Panc1 (cell line): ENCODE measurements around the gene MOB3A. TPM values are rescaled to one million over a fixed set of nuclear protein-coding genes. Genes with fewer than 3 reads are reported as not detected.

Experiments used
- ATAC-seq: fragments of 200-7000 bp; cut with Tn5 transposase; 2 replicates; pipeline ENCODE4 v1.9.1; 2020; ENCODE audit warnings: mild to moderate bottlenecking, moderate library complexity
- BruUV-seq: library from RNA; stranded (reverse); fragments of 400-500 nt; replicated peaks from 2 replicates; lab custom pipeline; 2021; lab: Mats Ljungman, UMichigan
- CTCF ChIA-PET: fragments of 300-600 bp; sonication (Branson Sonifier 250); formaldehyde crosslinking; loops from one replicate; lab custom pipeline; 2022; ENCODE audit warnings: antibody characterized with exemption; lab: Charles Lee
- POLR2A ChIA-PET: fragments of 300-600 bp; sonication (Branson Sonifier 250); formaldehyde crosslinking; loops from one replicate; lab custom pipeline; 2022; ENCODE audit warnings: antibody characterized with exemption; lab: Charles Lee
- DNase-seq: peaks from one replicate; pipeline ENCODE4 v3.0.0-alpha.2; 2010; ENCODE audit warnings: low read depth, low spot score
- H3K27ac ChIP-seq: 2 replicates; pipeline ENCODE4 v1.5.1; 2011; ENCODE audit warnings: mild to moderate bottlenecking, low read length, inconsistent platforms
- H3K27me3 ChIP-seq: fragments of 200-500 bp; sonication (Bioruptor generic); 2 replicates; pipeline ENCODE4 v1.6.0; 2014; ENCODE audit warnings: low read length, inconsistent platforms; ENCODE audit not compliant: control insufficient read depth, insufficient read depth
- H3K36me3 ChIP-seq: fragments of 200-500 bp; sonication (Bioruptor generic); 2 replicates; pipeline ENCODE4 v1.5.1; 2014; ENCODE audit warnings: inconsistent platforms, mild to moderate bottlenecking, low read length, moderate library complexity; ENCODE audit not compliant: control insufficient read depth, insufficient read depth
- H3K4me1 ChIP-seq: 2 replicates; pipeline ENCODE4 v1.5.1; 2011; ENCODE audit warnings: inconsistent platforms, mild to moderate bottlenecking, low read length, moderate library complexity; ENCODE audit not compliant: control insufficient read depth, insufficient read depth
- H3K4me3 ChIP-seq, 2 experiments: 2 replicates each; pipeline ENCODE4 v1.5.1; 2011 to 2012; ENCODE audit warnings: low read depth in 2 of 2, low read length in 2 of 2, mild to moderate bottlenecking in 2 of 2, inconsistent platforms in 1 of 2, moderate library complexity in 1 of 2
- H3K9me3 ChIP-seq: fragments of 200-500 bp; sonication (Bioruptor generic); 2 replicates; pipeline ENCODE4 v1.5.1; 2014; ENCODE audit warnings: low read depth, mild to moderate bottlenecking, inconsistent platforms, low read length, moderate library complexity; ENCODE audit not compliant: control insufficient read depth, insufficient read depth
- POLR2AphosphoS5 ChIP-seq: IDR thresholded peaks from 2 replicates; pipeline ENCODE4 v1.6.1; 2012; ENCODE audit warnings: mild to moderate bottlenecking, low read depth, low read length, moderate library complexity
- REST ChIP-seq, 2 experiments: IDR thresholded peaks; 2 replicates each; pipeline ENCODE4 v1.6.1; 2011 to 2012; ENCODE audit warnings: low read depth in 2 of 2, control low read depth in 1 of 2, low read length in 1 of 2, mild to moderate bottlenecking in 1 of 2, moderate library complexity in 1 of 2; ENCODE audit not compliant: insufficient read depth in 1 of 2
- SIN3A ChIP-seq: IDR thresholded peaks from 2 replicates; pipeline ENCODE4 v1.6.1; 2012; ENCODE audit warnings: low read depth, mild to moderate bottlenecking, low read length, moderate library complexity, borderline replicate concordance; ENCODE audit not compliant: insufficient read depth
- TCF7L2 ChIP-seq: IDR thresholded peaks from 2 replicates; pipeline ENCODE4 v1.6.1; 2011; ENCODE audit warnings: mild to moderate bottlenecking, low read depth, low read length, inconsistent platforms
- in situ Hi-C: cut with HindIII; loops from 2 replicates; pipeline ENCODE4 v1.10.0; 2016; ENCODE audit warnings: low sequenced_read_pairs, low pct_unique_long_range_greater_than_20kb
- intact Hi-C: fragments of 100-400 bp; cut with micrococcal nuclease; formaldehyde crosslinking; loops from one replicate; pipeline ENCODE4 v1.10.0; 2022; ENCODE audit not compliant: unreplicated experiment
- total RNA-seq: library from RNA; stranded (reverse); gene quantifications from one replicate; pipeline ENCODE4 v1.2.1, GENCODE V29; 2021; ENCODE audit not compliant: unreplicated experiment
- TF ChIP-seq, protein P1 (sequence below): fragments of 450-650 bp; IDR thresholded peaks from 2 replicates; pipeline ENCODE4 v1.5.1; 2017; ENCODE audit warnings: mild to moderate bottlenecking

The MOB3A gene
- total RNA-seq, 1 experiment from 2014 or later = 36.3 TPM

- H3K27ac ChIP-seq = no peak overlapping the region
- POLR2A ChIA-PET = no interaction called here
These were observed 31.6 kb upstream of the MOB3A start for GRCh38 chr19:2127758-2128157.

DNA sequence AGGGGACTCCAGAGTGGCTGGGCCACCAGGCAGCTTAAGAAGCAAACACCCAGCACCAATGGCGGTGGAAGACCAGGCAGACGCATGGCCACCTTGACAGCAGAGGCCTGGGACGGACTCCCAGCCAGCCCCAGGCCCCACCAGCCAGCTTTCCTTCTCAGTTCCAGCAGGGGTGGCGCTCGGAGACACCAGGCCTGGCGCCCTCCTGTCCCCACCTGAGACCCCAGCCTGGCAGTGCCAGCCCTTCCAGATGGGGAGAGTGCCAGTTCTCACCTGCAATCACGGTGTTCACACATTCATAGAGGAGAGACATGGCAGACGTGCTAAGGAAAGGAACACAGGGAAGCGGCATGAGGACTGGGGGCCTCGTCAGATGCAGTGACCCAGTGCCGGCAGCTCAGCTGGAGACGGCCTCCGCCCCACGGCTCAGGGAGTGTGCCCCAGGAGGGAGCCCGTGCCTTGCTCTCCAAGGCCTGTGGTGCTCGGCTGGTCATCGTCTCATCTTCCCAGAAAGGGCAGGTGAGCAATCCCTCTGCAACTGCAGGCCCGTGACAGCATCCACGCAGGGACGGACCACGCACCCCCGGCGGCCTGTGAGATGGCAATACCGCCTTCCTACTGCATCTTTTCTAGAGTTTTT, 30.9 kb upstream of the MOB3A start:
- in situ Hi-C loops (no loop called here), intact Hi-C loops (no loop called here)
- BruUV-seq = no TSS peak
- DNase-seq (no peak), ATAC-seq (no peak)
- no peak for TF ChIP-seq SIN3A
- Histone ChIP-seq H3K4me1 (no peaks in the 10 kb centered on the region), H3K27me3 (no peaks in the 10 kb centered on the region), H3K9me3 (no peaks in the 10 kb centered on the region), H3K27ac (no peak overlapping the region), H3K4me3 (no peak overlapping the region), H3K36me3 (peaks cover 2% of the 10 kb centered on the region; the same call in 1 of the 2 replicates)
- ChIA-PET CTCF (no interaction called here), POLR2A (no interaction called here)

More at GRCh38 chr19:2127758-2128157, 31.6 kb upstream of the MOB3A start:
- CTCF ChIA-PET = no interaction called here
- ATAC-seq (no peak), DNase-seq (no peak)
- Histone ChIP-seq H3K27me3 (no peaks in the 10 kb centered on the region), H3K9me3 (no peaks in the 10 kb centered on the region), H3K4me1 (no peaks in the 10 kb centered on the region), H3K4me3 (no peak overlapping the region), H3K36me3 (peaks cover 3% of the 10 kb centered on the region)
- TF ChIP-seq POLR2AphosphoS5 (no peak), TCF7L2 (no peak), REST (IDR thresholded peaks at IDR 0.05; ENCODE audit: insufficient read depth in 1 of 2, low read depth in 2 of 2, low read length in 1 of 2) (no peak), SIN3A (no peak)
- TF ChIP-seq, protein P1, sequence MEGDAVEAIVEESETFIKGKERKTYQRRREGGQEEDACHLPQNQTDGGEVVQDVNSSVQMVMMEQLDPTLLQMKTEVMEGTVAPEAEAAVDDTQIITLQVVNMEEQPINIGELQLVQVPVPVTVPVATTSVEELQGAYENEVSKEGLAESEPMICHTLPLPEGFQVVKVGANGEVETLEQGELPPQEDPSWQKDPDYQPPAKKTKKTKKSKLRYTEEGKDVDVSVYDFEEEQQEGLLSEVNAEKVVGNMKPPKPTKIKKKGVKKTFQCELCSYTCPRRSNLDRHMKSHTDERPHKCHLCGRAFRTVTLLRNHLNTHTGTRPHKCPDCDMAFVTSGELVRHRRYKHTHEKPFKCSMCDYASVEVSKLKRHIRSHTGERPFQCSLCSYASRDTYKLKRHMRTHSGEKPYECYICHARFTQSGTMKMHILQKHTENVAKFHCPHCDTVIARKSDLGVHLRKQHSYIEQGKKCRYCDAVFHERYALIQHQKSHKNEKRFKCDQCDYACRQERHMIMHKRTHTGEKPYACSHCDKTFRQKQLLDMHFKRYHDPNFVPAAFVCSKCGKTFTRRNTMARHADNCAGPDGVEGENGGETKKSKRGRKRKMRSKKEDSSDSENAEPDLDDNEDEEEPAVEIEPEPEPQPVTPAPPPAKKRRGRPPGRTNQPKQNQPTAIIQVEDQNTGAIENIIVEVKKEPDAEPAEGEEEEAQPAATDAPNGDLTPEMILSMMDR = no peak
- in situ Hi-C loops = no loop called here
- intact Hi-C loops = no loop called here
- no TSS peak for BruUV-seq

DNA sequence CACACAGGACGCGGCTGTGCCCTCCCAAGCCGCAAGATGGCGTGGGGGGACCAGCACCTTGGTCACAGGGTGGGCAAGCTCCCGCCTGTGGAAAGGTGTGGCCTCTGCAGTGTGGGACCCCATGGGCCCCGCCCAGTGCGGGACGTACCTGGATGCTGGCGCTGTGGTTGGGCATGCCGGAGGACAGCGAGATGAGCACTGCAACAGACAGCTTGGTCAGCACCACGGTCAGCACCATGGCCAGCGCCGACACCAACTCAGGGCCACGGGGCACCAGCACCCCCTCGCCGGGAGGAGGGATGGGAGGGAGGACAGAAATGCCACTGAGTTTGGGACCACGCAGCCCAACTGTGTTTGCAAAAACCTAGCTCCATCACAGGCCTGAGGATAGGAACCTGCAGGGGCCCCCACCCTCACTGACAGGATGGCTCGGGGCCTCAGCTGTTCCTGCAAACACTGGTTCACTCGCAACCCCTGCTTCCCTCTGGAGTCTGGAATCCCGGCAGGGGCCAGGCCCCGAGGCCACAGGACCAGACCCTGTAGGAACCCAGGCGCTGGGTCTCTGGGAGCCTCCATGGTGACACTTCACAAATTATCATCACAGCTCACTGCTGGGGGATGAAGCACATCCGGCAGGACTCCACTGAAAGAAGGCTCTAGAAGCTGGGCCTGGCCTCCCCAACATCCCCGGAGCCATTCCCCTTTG, 27.7 kb upstream of the MOB3A start:
- DNase-seq (no peak), ATAC-seq (peak; percentile 16; the same call in 1 of the 2 replicates)
- in situ Hi-C loops = no loop called here
- intact Hi-C loops = no loop called here
- no TSS peak for BruUV-seq
- no peak for TF ChIP-seq SIN3A
- peak; percentile 92 to 97 for TF ChIP-seq REST (IDR thresholded peaks at IDR 0.05; ENCODE audit: insufficient read depth in 1 of 2, low read depth in 2 of 2, low read length in 1 of 2)
- no peaks in the 10 kb centered on the region for H3K27me3 ChIP-seq
- H3K9me3 ChIP-seq = no peaks in the 10 kb centered on the region
- H3K4me3 ChIP-seq = no peak overlapping the region
- POLR2A ChIA-PET = no interaction called here
- H3K4me1 ChIP-seq = no peaks in the 10 kb centered on the region
- CTCF ChIA-PET = no interaction called here
- H3K36me3 ChIP-seq = peaks cover 2% of the 10 kb centered on the region; the same call in 1 of the 2 replicates
- no peak overlapping the region for H3K27ac ChIP-seq
